Naive thymus-derived CD8-positive, alpha-beta T cell (primary cell): Measurements from ENCODE around the gene TNFAIP8L1. TPM values are rescaled to one million over a fixed set of nuclear protein-coding genes. Genes with fewer than 3 reads are reported as not detected.

ENCODE experiments used
- ATAC-seq, 2 donors: fragments of 150-1000 bp; cut with Tn5 transposase in 1 of 2; sonication (Bioruptor Pico), chemical (Tn5 transposase) in 1 of 2; 1 replicate in 1 of 2; 2 replicates in 1 of 2; pipeline ENCODE4 v1.10.0; 2021; ENCODE audit warnings: mild to moderate bottlenecking in 2 of 2, moderate library complexity in 2 of 2
- POLR2A ChIA-PET: fragments of 350-600 bp; sonication (Branson Sonifier 250); formaldehyde crosslinking; loops from one replicate; lab custom pipeline; 2021; ENCODE audit warnings: antibody characterized with exemption; lab: Charles Lee
- DNase-seq, 10 donors: peaks; one replicate each; pipeline versions ENCODE4 v3.0.0 to v3.0.0-alpha.2; 2020 to 2022
- H3K27ac Mint-ChIP-seq, 10 donors: one replicate each; pipeline ENCODE4 v1.8.0; 2020 to 2022; ENCODE audit warnings: mild to moderate bottlenecking in 10 of 10, mixed read lengths in 10 of 10, moderate library complexity in 4 of 10, inconsistent platforms in 1 of 10
- H3K27me3 Mint-ChIP-seq, 5 donors: one replicate each; pipeline ENCODE4 v1.8.0; 2021 to 2022; ENCODE audit warnings: mixed read lengths in 5 of 5
- H3K36me3 Mint-ChIP-seq, 3 donors: one replicate each; pipeline ENCODE4 v1.8.0; 2020 to 2022; ENCODE audit warnings: mixed read lengths in 3 of 3, mild to moderate bottlenecking in 2 of 3, inconsistent platforms in 1 of 3
- H3K4me1 Mint-ChIP-seq, 4 donors: one replicate each; pipeline ENCODE4 v1.8.0; 2021 to 2022; ENCODE audit warnings: mixed read lengths in 4 of 4
- H3K4me3 Mint-ChIP-seq, 10 donors: one replicate each; pipeline ENCODE4 v1.8.0; 2020 to 2022; ENCODE audit warnings: mild to moderate bottlenecking in 10 of 10, mixed read lengths in 10 of 10, moderate library complexity in 6 of 10, inconsistent platforms in 1 of 10
- H3K9me3 Mint-ChIP-seq, 9 donors: one replicate each; pipeline ENCODE4 v1.8.0; 2020 to 2022; ENCODE audit warnings: mixed read lengths in 9 of 9, mild to moderate bottlenecking in 3 of 9, inconsistent platforms in 1 of 9, moderate library complexity in 1 of 9
- polyA plus RNA-seq, 3 donors: library from polyadenylated mRNA; unstranded; fragments of 300-500 nt; fragmentation: Illumina TruSeq; gene quantifications; one replicate each; pipeline ENCODE4 v1.2.3, GENCODE V29; 2021
- total RNA-seq, 8 experiments: library from RNA in 2 of 8; stranded (reverse) in 2 of 8; gene quantifications; one replicate each; pipeline ENCODE4 v1.2.3 and lab custom pipeline; 2021 to 2026

Gene TNFAIP8L1
- total and polyA plus RNA-seq, 5 experiments from 2014 or later = 5.6 to 20.7 (median 16.5) TPM

- peaks cover 0 to 66% (median 11%) of the 10 kb centered on the region in 3 donors for H3K36me3 Mint-ChIP-seq
These were observed 63.4 kb downstream of the TNFAIP8L1 start for GRCh38 chr19:4702764-4703163.

GRCh38 chr19:4703671-4704316 is 64.5 kb downstream of the TNFAIP8L1 start:
- Mint-ChIP-seq H3K4me1 (peaks cover 0 to 4% (median 0%) of the 10 kb centered on the region in 4 donors), H3K9me3 (no peaks in the 10 kb centered on the region), H3K4me3 (no peak overlapping the region), H3K27ac (peak overlapping the region in 1 of 10 donors; percentile 67), H3K27me3 (no peaks in the 10 kb centered on the region), H3K36me3 (peaks cover 0 to 66% (median 11%) of the 10 kb centered on the region in 3 donors)
- DNase-seq (no peak), ATAC-seq (no peak)
- POLR2A ChIA-PET = no interaction called here

More at GRCh38 chr19:4702764-4703163, 63.4 kb downstream of the TNFAIP8L1 start:
- H3K27me3 Mint-ChIP-seq = no peaks in the 10 kb centered on the region
- no peak overlapping the region for H3K4me3 Mint-ChIP-seq
- H3K9me3 Mint-ChIP-seq = no peaks in the 10 kb centered on the region
- POLR2A ChIA-PET = no interaction called here
- ATAC-seq = no peak
- peak overlapping the region in 1 of 10 donors; percentile 67 for H3K27ac Mint-ChIP-seq
- no peaks in the 10 kb centered on the region for H3K4me1 Mint-ChIP-seq
- no peak for DNase-seq

GRCh38 chr19:4704317-4704673 is 65.0 kb downstream of the TNFAIP8L1 start:
- DNase-seq = no peak
- H3K27ac Mint-ChIP-seq = no peak overlapping the region
- H3K36me3 Mint-ChIP-seq = peaks cover 0 to 65% (median 11%) of the 10 kb centered on the region in 3 donors
- no peaks in the 10 kb centered on the region for H3K9me3 Mint-ChIP-seq
- H3K4me3 Mint-ChIP-seq = no peak overlapping the region
- H3K27me3 Mint-ChIP-seq = no peaks in the 10 kb centered on the region
- POLR2A ChIA-PET = no interaction called here
- H3K4me1 Mint-ChIP-seq = peaks cover 2 to 7% (median 3%) of the 10 kb centered on the region in 4 donors
- no peak for ATAC-seq

Other genes with a start within 250 kb of the TNFAIP8L1 start
- 10 to 100 TPM; 38.3 to 38.6 TPM for gene SH3GL1, start 239.0 kb upstream of the TNFAIP8L1 start, total RNA-seq
- 10 to 100 TPM; 11.8 to 20.4 (median 12.3) TPM for gene SH3GL1, start 239.0 kb upstream of the TNFAIP8L1 start, polyA plus RNA-seq
- gene CHAF1A, start 236.9 kb upstream of the TNFAIP8L1 start, total RNA-seq = 10 to 100 TPM in 1 of 2 experiments, 1 to 10 TPM in 1; 7.5 to 10.9 TPM
- 1 to 10 TPM; 1.7 to 2.4 (median 2.1) TPM for gene CHAF1A, start 236.9 kb upstream of the TNFAIP8L1 start, polyA plus RNA-seq
- 10 to 100 TPM; 61.3 to 75.2 TPM for gene UBXN6, start 181.7 kb upstream of the TNFAIP8L1 start, total RNA-seq
- gene UBXN6, start 181.7 kb upstream of the TNFAIP8L1 start, polyA plus RNA-seq = 1 to 10 TPM; 2.4 to 6.6 (median 3.9) TPM
- gene HDGFL2, start 167.2 kb upstream of the TNFAIP8L1 start, total RNA-seq = 10 to 100 TPM; 35.5 to 40.0 TPM
- gene HDGFL2, start 167.2 kb upstream of the TNFAIP8L1 start, polyA plus RNA-seq = 10 to 100 TPM; 15.0 to 25.3 (median 19.0) TPM
- gene PLIN4, start 121.0 kb upstream of the TNFAIP8L1 start, total RNA-seq = under 1 TPM; 0.23 to 0.36 TPM
- gene PLIN4, start 121.0 kb upstream of the TNFAIP8L1 start, polyA plus RNA-seq = under 1 TPM; 0.07 to 0.11 (median 0.07) TPM
- gene PLIN5, start 104.3 kb upstream of the TNFAIP8L1 start, total RNA-seq = 1 to 10 TPM; 2.3 to 2.6 TPM
- under 1 TPM; 0.28 to 0.90 (median 0.30) TPM for gene PLIN5, start 104.3 kb upstream of the TNFAIP8L1 start, polyA plus RNA-seq
- gene LRG1, start 99.5 kb upstream of the TNFAIP8L1 start, total RNA-seq = not detected
- gene LRG1, start 99.5 kb upstream of the TNFAIP8L1 start, polyA plus RNA-seq = not detected
- under 1 TPM; 0.60 to 0.68 TPM for gene SEMA6B, start 79.8 kb upstream of the TNFAIP8L1 start, total RNA-seq
- not detected for gene SEMA6B, start 79.8 kb upstream of the TNFAIP8L1 start, polyA plus RNA-seq
- gene MYDGF, start 30.8 kb downstream of the TNFAIP8L1 start, total RNA-seq = 10 to 100 TPM; 24.9 to 25.8 TPM
- 100 to 1,000 TPM; 103 to 114 (median 114) TPM for gene MYDGF, start 30.8 kb downstream of the TNFAIP8L1 start, polyA plus RNA-seq
- 10 to 100 TPM; 82.3 to 86.6 TPM for gene DPP9, start 84.3 kb downstream of the TNFAIP8L1 start, total RNA-seq
- gene DPP9, start 84.3 kb downstream of the TNFAIP8L1 start, polyA plus RNA-seq = 10 to 100 TPM; 16.1 to 30.6 (median 21.9) TPM
- gene FEM1A, start 152.2 kb downstream of the TNFAIP8L1 start, total RNA-seq = 10 to 100 TPM; 15.1 to 15.2 TPM
- gene FEM1A, start 152.2 kb downstream of the TNFAIP8L1 start, polyA plus RNA-seq = 1 to 10 TPM; 1.7 to 3.6 (median 2.5) TPM
- 1 to 10 TPM; 7.2 to 7.6 TPM for gene TICAM1, start 192.2 kb downstream of the TNFAIP8L1 start, total RNA-seq
- gene TICAM1, start 192.2 kb downstream of the TNFAIP8L1 start, polyA plus RNA-seq = 1 to 10 TPM; 2.4 to 8.5 (median 3.3) TPM
- gene PLIN3, start 228.2 kb downstream of the TNFAIP8L1 start, total RNA-seq = 10 to 100 TPM; 15.9 to 17.3 TPM
- gene PLIN3, start 228.2 kb downstream of the TNFAIP8L1 start, polyA plus RNA-seq = 10 to 100 TPM; 14.1 to 17.3 (median 15.2) TPM